ENCODE results near the gene C1orf198. TPM values are rescaled to one million over a fixed set of nuclear protein-coding genes. Genes with fewer than 3 reads are reported as not detected.

The C1orf198 gene
- total and polyA plus RNA-seq, 12 donors, result 15.2 to 59.4 (median 24.6) TPM

DNA sequence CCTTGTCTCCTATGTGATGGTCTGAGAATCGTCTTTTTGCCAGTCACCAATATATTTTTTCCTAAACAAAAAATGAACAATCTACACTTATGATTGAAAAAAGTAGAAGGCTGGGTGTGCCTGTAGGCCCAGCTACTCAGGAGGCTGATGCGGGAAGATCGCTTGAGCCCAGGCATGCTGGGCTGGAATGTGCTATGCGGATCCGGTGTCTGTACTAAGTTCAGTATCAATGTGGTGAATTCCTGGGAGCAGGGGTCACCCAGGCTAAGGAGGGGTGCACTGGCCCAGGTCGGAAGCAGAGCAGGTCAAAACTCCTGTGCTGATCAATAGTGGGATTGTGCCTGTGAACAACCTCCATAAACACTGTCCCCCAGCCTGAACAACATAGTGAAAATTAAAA lies 25.7 kb upstream of the C1orf198 start:
- TF ChIP-seq, protein P1, sequence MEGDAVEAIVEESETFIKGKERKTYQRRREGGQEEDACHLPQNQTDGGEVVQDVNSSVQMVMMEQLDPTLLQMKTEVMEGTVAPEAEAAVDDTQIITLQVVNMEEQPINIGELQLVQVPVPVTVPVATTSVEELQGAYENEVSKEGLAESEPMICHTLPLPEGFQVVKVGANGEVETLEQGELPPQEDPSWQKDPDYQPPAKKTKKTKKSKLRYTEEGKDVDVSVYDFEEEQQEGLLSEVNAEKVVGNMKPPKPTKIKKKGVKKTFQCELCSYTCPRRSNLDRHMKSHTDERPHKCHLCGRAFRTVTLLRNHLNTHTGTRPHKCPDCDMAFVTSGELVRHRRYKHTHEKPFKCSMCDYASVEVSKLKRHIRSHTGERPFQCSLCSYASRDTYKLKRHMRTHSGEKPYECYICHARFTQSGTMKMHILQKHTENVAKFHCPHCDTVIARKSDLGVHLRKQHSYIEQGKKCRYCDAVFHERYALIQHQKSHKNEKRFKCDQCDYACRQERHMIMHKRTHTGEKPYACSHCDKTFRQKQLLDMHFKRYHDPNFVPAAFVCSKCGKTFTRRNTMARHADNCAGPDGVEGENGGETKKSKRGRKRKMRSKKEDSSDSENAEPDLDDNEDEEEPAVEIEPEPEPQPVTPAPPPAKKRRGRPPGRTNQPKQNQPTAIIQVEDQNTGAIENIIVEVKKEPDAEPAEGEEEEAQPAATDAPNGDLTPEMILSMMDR (IDR thresholded peaks at IDR 0.05), result no peak
- no peak for TF ChIP-seq POLR2A (IDR thresholded peaks at IDR 0.05)
- no peak for DNase-seq
- H3K27me3 ChIP-seq, result peaks cover 13% of the 10 kb centered on the region
- no peak overlapping the region for H3K4me3 ChIP-seq
- intact Hi-C loops (cut with DNase I), result no loop called here
- no peaks in the 10 kb centered on the region for H3K9me3 ChIP-seq (replicated peaks in 1 of 3)
- peaks cover 0 to 3% of the 10 kb centered on the region in 2 donors for H3K4me1 ChIP-seq (replicated peaks in 1 of 2)
- WGBS, 4 donors, result 88 to 91% (median 90%) methylated on average over 6 of the region's 6 CpGs
- H3K36me3 ChIP-seq (replicated peaks in 1 of 2), result no peaks in the 10 kb centered on the region
- no peak overlapping the region for H3K27ac ChIP-seq

GRCh38 chr1:230892018-230892491 lies 23.7 kb upstream of the C1orf198 start:
- 84 to 89% (median 84%) methylated on average over 6 of the region's 6 CpGs for WGBS, 4 donors
- DNase-seq, result no peak
- H3K4me1 ChIP-seq (replicated peaks in 1 of 2), result no peaks in the 10 kb centered on the region
- H3K36me3 ChIP-seq (replicated peaks in 1 of 2), result no peaks in the 10 kb centered on the region
- no peak overlapping the region for H3K4me3 ChIP-seq
- no peaks in the 10 kb centered on the region for H3K9me3 ChIP-seq (replicated peaks in 1 of 3)
- intact Hi-C loops (cut with DNase I), result no loop called here
- H3K27me3 ChIP-seq, result peaks cover 13% of the 10 kb centered on the region
- no peak for TF ChIP-seq POLR2A (IDR thresholded peaks at IDR 0.05)
- TF ChIP-seq, protein P1 (IDR thresholded peaks at IDR 0.05), result no peak
- no peak overlapping the region for H3K27ac ChIP-seq

- intact Hi-C loops (cut with DNase I), result no loop called here
- Histone ChIP-seq H3K36me3 (replicated peaks in 1 of 2) (no peaks in the 10 kb centered on the region), H3K4me1 (replicated peaks in 1 of 2) (no peaks in the 10 kb centered on the region), H3K27me3 (peaks cover 13% of the 10 kb centered on the region), H3K9me3 (replicated peaks in 1 of 3) (no peaks in the 10 kb centered on the region), H3K4me3 (no peak overlapping the region), H3K27ac (no peak overlapping the region)
- no peak for TF ChIP-seq POLR2A (IDR thresholded peaks at IDR 0.05)
- TF ChIP-seq, protein P1 (IDR thresholded peaks at IDR 0.05), result no peak
- no peak for DNase-seq
- WGBS, 4 donors, result 14 to 38% (median 34%) methylated on average over 2 of the region's 2 CpGs
Measured at GRCh38 chr1:230891413-230891812, 23.1 kb upstream of the C1orf198 start.

GRCh38 chr1:230884646-230885045 lies 16.3 kb upstream of the C1orf198 start:
- no peak overlapping the region for H3K27ac ChIP-seq
- WGBS, 4 donors, result 78 to 99% (median 89%) methylated on average over 2 of the region's 2 CpGs
- H3K27me3 ChIP-seq, result peaks cover 12% of the 10 kb centered on the region
- no peaks in the 10 kb centered on the region for H3K4me1 ChIP-seq (replicated peaks in 1 of 2)
- intact Hi-C loops (cut with DNase I), result no loop called here
- H3K9me3 ChIP-seq (replicated peaks in 1 of 3), result no peaks in the 10 kb centered on the region
- H3K4me3 ChIP-seq, result no peak overlapping the region
- no peaks in the 10 kb centered on the region for H3K36me3 ChIP-seq (replicated peaks in 1 of 2)
- DNase-seq, result no peak
- TF ChIP-seq, protein P1 (IDR thresholded peaks at IDR 0.05), result no peak
- TF ChIP-seq POLR2A (IDR thresholded peaks at IDR 0.05), result no peak
